K562 (cell line): ENCODE data around the gene ADCYAP1. TPM values are rescaled to one million over a fixed set of nuclear protein-coding genes. Genes with fewer than 3 reads are reported as not detected.

ENCODE experiments used
- CHD2 ChIP-seq: IDR thresholded peaks from 2 replicates; pipeline ENCODE4 v1.6.1; 2011; ENCODE audit warnings: low read depth, low read length
- CTBP1 ChIP-seq: fragments of 450-650 bp; IDR thresholded peaks from 2 replicates; pipeline ENCODE4 v1.6.1; 2016; ENCODE audit warnings: borderline replicate concordance
- DDX20 ChIP-seq: fragments of 450-650 bp; IDR thresholded peaks from 2 replicates; pipeline ENCODE4 v1.6.1; 2016; ENCODE audit warnings: missing genetic modification characterization, low read depth, mild to moderate bottlenecking, missing compliant biosample characterization, moderate library complexity
- ETV1 ChIP-seq: fragments of 450-650 bp; conservative IDR thresholded peaks from 2 replicates; pipeline ENCODE4 v1.6.1; 2016; ENCODE audit warnings: missing genetic modification characterization, control low read depth, low read depth, missing compliant biosample characterization
- FOXJ2 ChIP-seq: fragments of 200-800 bp; sonication (Bioruptor generic); IDR thresholded peaks from 2 replicates; pipeline ENCODE4 v1.6.1; 2016; ENCODE audit warnings: missing genetic modification characterization, missing compliant biosample characterization
- HMG20A ChIP-seq: fragments of 450-650 bp; formaldehyde crosslinking; conservative IDR thresholded peaks from 2 replicates; pipeline ENCODE4 v1.4.0; 2020; ENCODE audit warnings: mild to moderate bottlenecking, mixed read lengths
- ILF3 ChIP-seq: fragments of 450-650 bp; IDR thresholded peaks from 2 replicates; pipeline ENCODE4 v1.6.1; 2018; ENCODE audit warnings: antibody characterized with exemption, mild to moderate bottlenecking, moderate library complexity, borderline replicate concordance
- KHSRP ChIP-seq: fragments of 450-650 bp; IDR thresholded peaks from 2 replicates; pipeline ENCODE4 v1.6.1; 2017
- MAX ChIP-seq: sonication (generic); formaldehyde crosslinking; IDR thresholded peaks from 2 replicates; pipeline ENCODE4 v1.9.0; 2022; ENCODE audit warnings: mild to moderate bottlenecking, missing genetic modification reagents
- NCOA4 ChIP-seq: fragments of 450-650 bp; IDR thresholded peaks from 2 replicates; pipeline ENCODE4 v1.6.1; 2018; ENCODE audit warnings: mild to moderate bottlenecking; ENCODE audit not compliant: partially characterized antibody
- NFE2 ChIP-seq: IDR thresholded peaks from 2 replicates; pipeline ENCODE4 v1.6.1; 2014; ENCODE audit warnings: antibody characterized with exemption, low read depth
- NR3C1 ChIP-seq: sonication (generic); formaldehyde crosslinking; IDR thresholded peaks from 2 replicates; pipeline ENCODE4 v1.8.1; 2022; ENCODE audit warnings: missing genetic modification reagents
- NRF1 ChIP-seq, 2 experiments: fragments of 450-650 bp; IDR thresholded peaks in 1 of 2; conservative IDR thresholded peaks in 1 of 2; 2 replicates each; pipeline ENCODE4 v1.6.1; 2014; ENCODE audit warnings: mild to moderate bottlenecking in 2 of 2
- PCBP1 ChIP-seq: fragments of 200-400 bp; formaldehyde crosslinking; IDR thresholded peaks from 2 replicates; pipeline ENCODE4 v1.6.1; 2018; ENCODE audit warnings: mild to moderate bottlenecking, low read depth, low read length; ENCODE audit not compliant: poor library complexity, severe bottlenecking
- RHOXF2B ChIP-seq: fragments of 250-450 bp; sonication (Bioruptor Pico); conservative IDR thresholded peaks from 2 replicates; pipeline ENCODE4 v1.5.1; 2021
- SAFB2 ChIP-seq: fragments of 200-400 bp; formaldehyde crosslinking; IDR thresholded peaks from 2 replicates; pipeline ENCODE4 v1.6.1; 2018; ENCODE audit warnings: borderline replicate concordance, low read length, low read depth, moderate library complexity; ENCODE audit not compliant: severe bottlenecking
- SETDB1 ChIP-seq: IDR thresholded peaks from one replicate; pipeline ENCODE4 v1.6.1; 2012; ENCODE audit warnings: low read length, control low read depth, inconsistent platforms
- SOX6 ChIP-seq: fragments of 450-650 bp; IDR thresholded peaks from 2 replicates; pipeline ENCODE4 v1.6.1; 2014; ENCODE audit warnings: mild to moderate bottlenecking
- VEZF1 ChIP-seq: fragments of 200-800 bp; sonication (Bioruptor generic); IDR thresholded peaks from 2 replicates; pipeline ENCODE4 v1.6.1; 2017; ENCODE audit warnings: missing genetic modification characterization, missing compliant biosample characterization
- ZNF165 ChIP-seq: fragments of 250-450 bp; sonication (Bioruptor Pico); IDR thresholded peaks from 2 replicates; pipeline ENCODE4 v1.4.0; 2020; ENCODE audit warnings: borderline replicate concordance
- ZNF41 ChIP-seq: fragments of 250-450 bp; sonication (Bioruptor Pico); conservative IDR thresholded peaks from 2 replicates; pipeline ENCODE4 v1.4.0; 2020; ENCODE audit warnings: mild to moderate bottlenecking
- ZNF830 ChIP-seq: fragments of 250-450 bp; sonication (Bioruptor Pico); IDR thresholded peaks from 2 replicates; pipeline ENCODE4 v1.5.0; 2021; ENCODE audit warnings: mild to moderate bottlenecking
- polyA plus RNA-seq, 8 experiments: library from polyadenylated mRNA; depleted of rRNA in 4 of 8; stranded (reverse) in 5 of 8; unstranded in 3 of 8; fragments of >200 nt; fragmentation: Nextera tagmentation in 2 of 8; fragmentation: Illumina TruSeq in 1 of 8; extraction: Ambion mirVana in 2 of 8; extraction: Trizol in 1 of 8; gene quantifications; 2 replicates each; pipeline versions ENCODE4 v1.2.1 to v1.2.3, GENCODE V29; 2011 to 2014; ENCODE audit warnings: inconsistent platforms in 1 of 8, missing spikeins in 1 of 8
- total RNA-seq, 7 experiments: library from RNA; depleted of rRNA in 6 of 7; stranded (reverse); fragments of >200 nt in 6 of 7; fragmentation: Illumina TruSeq in 2 of 7; extraction: Trizol in 2 of 7; gene quantifications; 2 replicates each; pipeline versions ENCODE4 v1.2.1 to v1.2.3, GENCODE V29; 2011 to 2021; ENCODE audit warnings: low replicate concordance in 1 of 7
- TF ChIP-seq, protein P1 (sequence below): sonication (generic); formaldehyde crosslinking; IDR thresholded peaks from 2 replicates; pipeline ENCODE4 v1.5.0; 2020; ENCODE audit warnings: missing genetic modification reagents
- TF ChIP-seq, protein P2 (sequence below): fragments of 250-450 bp; sonication (Bioruptor Pico); IDR thresholded peaks from 2 replicates; pipeline ENCODE4 v1.4.0; 2020; ENCODE audit warnings: mild to moderate bottlenecking, moderate library complexity

ADCYAP1 gene
- total and polyA plus RNA-seq, 9 of the 15 experiments (the other 6 are each of a cell fraction or from before 2014, with no cell fraction given): 0.03 TPM; not detected in 8

DNA sequence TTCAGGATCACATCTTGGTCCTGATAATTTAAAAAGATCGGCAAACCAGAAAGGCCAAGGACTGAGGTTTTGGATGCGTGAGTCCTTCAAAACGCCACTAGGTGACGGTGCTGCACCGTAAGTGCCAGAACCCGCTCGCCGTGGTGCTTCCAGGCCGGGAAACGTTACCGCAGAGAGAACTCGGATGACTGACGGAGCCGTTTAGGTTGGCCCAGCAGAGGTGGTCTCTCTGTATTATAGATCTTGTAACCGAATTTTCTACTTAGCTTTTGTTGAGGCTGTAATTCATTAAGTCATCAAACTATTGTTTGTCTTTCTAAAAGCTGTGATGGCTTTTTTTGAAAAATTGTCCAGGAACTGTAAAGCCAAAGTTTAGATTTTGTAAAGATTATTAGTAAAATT, 39.8 kb upstream of the ADCYAP1 start (continued):
- TF ChIP-seq ZNF41: no peak
- no peak for TF ChIP-seq HMG20A (CRISPR knock-in tag)
- peak; percentile 30; the same call in 1 of the 2 replicates for TF ChIP-seq CTBP1
- TF ChIP-seq ETV1 (tag): no peak
- no peak for TF ChIP-seq ILF3
- TF ChIP-seq SETDB1: no peak
- TF ChIP-seq KHSRP: no peak
- TF ChIP-seq SAFB2: no peak
- no peak for TF ChIP-seq NFE2
- TF ChIP-seq, protein P1, sequence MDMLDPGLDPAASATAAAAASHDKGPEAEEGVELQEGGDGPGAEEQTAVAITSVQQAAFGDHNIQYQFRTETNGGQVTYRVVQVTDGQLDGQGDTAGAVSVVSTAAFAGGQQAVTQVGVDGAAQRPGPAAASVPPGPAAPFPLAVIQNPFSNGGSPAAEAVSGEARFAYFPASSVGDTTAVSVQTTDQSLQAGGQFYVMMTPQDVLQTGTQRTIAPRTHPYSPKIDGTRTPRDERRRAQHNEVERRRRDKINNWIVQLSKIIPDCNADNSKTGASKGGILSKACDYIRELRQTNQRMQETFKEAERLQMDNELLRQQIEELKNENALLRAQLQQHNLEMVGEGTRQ (CRISPR knock-in tag): no peak
- TF ChIP-seq VEZF1 (CRISPR knock-in tag): no peak; the same call in 1 of the 2 replicates
- no peak for TF ChIP-seq ZNF165 (CRISPR knock-in tag)
- TF ChIP-seq MAX: no peak
- TF ChIP-seq NRF1 (conservative IDR thresholded peaks at IDR 0.05 in 1 of 2, IDR thresholded peaks at IDR 0.05 in 1 of 2): no peak
- TF ChIP-seq, protein P2, sequence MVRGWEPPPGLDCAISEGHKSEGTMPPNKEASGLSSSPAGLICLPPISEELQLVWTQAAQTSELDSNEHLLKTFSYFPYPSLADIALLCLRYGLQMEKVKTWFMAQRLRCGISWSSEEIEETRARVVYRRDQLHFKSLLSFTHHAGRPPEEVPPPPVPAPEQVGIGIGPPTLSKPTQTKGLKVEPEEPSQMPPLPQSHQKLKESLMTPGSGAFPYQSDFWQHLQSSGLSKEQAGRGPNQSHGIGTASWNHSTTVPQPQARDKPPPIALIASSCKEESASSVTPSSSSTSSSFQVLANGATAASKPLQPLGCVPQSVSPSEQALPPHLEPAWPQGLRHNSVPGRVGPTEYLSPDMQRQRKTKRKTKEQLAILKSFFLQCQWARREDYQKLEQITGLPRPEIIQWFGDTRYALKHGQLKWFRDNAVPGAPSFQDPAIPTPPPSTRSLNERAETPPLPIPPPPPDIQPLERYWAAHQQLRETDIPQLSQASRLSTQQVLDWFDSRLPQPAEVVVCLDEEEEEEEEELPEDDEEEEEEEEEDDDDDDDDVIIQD (CRISPR knock-in tag): no peak
- no peak for TF ChIP-seq CHD2
- TF ChIP-seq RHOXF2B: no peak
- no peak for TF ChIP-seq ZNF830 (CRISPR knock-in tag)
- TF ChIP-seq PCBP1: no peak
- TF ChIP-seq NCOA4: no peak
- TF ChIP-seq DDX20: no peak
- TF ChIP-seq SOX6: no peak
- no peak for TF ChIP-seq NR3C1 (CRISPR knock-in tag)
- TF ChIP-seq FOXJ2 (tag): no peak
